Keratinocyte (primary cell): ENCODE measurements around the gene USF3. TPM values are rescaled to one million over a fixed set of nuclear protein-coding genes. Genes with fewer than 3 reads are reported as not detected.

Experiments used
- DNase-seq: peaks from one replicate; pipeline ENCODE4 v3.0.0-alpha.2; 2011; ENCODE audit warnings: low read depth, missing footprints, low spot score
- FAIRE-seq: peaks from 2 replicates; lab custom pipeline; 2011; peaks lifted over from hg19 to GRCh38; lab: Jason Lieb, UNC
- H2AFZ ChIP-seq: 2 replicates; pipeline ENCODE4 v1.6.0; 2012; ENCODE audit warnings: low read length, control low read depth, inconsistent platforms; ENCODE audit not compliant: control insufficient read depth
- H3K27ac ChIP-seq: 2 replicates; pipeline ENCODE4 v1.5.1; 2011; ENCODE audit warnings: low read length; ENCODE audit not compliant: control insufficient read depth, insufficient read depth
- H3K27me3 ChIP-seq: 3 replicates; pipeline ENCODE4 v1.6.0; 2011; ENCODE audit warnings: low read length; ENCODE audit not compliant: control insufficient read depth, insufficient read depth; ENCODE audit errors: extremely low read depth
- H3K36me3 ChIP-seq, 2 experiments: 2 replicates in 1 of 2; 3 replicates in 1 of 2; pipeline ENCODE4 v1.5.1; 2011; ENCODE audit warnings: low read length in 2 of 2, mild to moderate bottlenecking in 1 of 2; ENCODE audit not compliant: control insufficient read depth in 2 of 2, insufficient read depth in 2 of 2; ENCODE audit errors: extremely low read depth in 1 of 2
- H3K4me1 ChIP-seq: 3 replicates; pipeline ENCODE4 v1.5.1; 2011; ENCODE audit warnings: low read length; ENCODE audit not compliant: control insufficient read depth, insufficient read depth; ENCODE audit errors: extremely low read depth
- H3K4me2 ChIP-seq: 3 replicates; pipeline ENCODE4 v1.6.0; 2011; ENCODE audit warnings: low read depth, low read length; ENCODE audit not compliant: control insufficient read depth, insufficient read depth; ENCODE audit errors: extremely low read depth
- H3K4me3 ChIP-seq, 3 experiments: fragments of 200-600 bp in 1 of 3; sonication (generic) in 1 of 3; 2 replicates in 2 of 3; 3 replicates in 1 of 3; pipeline ENCODE4 v1.5.1; 2011 to 2016; ENCODE audit warnings: low read length in 3 of 3, mild to moderate bottlenecking in 3 of 3, control low read depth in 2 of 3, inconsistent platforms in 1 of 3, low read depth in 1 of 3, mixed read lengths in 1 of 3, mixed run types in 1 of 3, moderate library complexity in 1 of 3; ENCODE audit not compliant: control insufficient read depth in 2 of 3, insufficient read depth in 2 of 3; ENCODE audit errors: extremely low read depth in 1 of 3
- H3K79me2 ChIP-seq: 2 replicates; pipeline ENCODE4 v1.6.0; 2012; ENCODE audit warnings: low read length; ENCODE audit not compliant: control insufficient read depth, insufficient read depth
- H3K9ac ChIP-seq: 3 replicates; pipeline ENCODE4 v1.6.0; 2011; ENCODE audit warnings: low read length; ENCODE audit not compliant: control insufficient read depth, insufficient read depth; ENCODE audit errors: extremely low read depth
- H3K9me1 ChIP-seq: 3 replicates; pipeline ENCODE4 v1.6.0; 2011; ENCODE audit warnings: low read length; ENCODE audit not compliant: control insufficient read depth, insufficient read depth; ENCODE audit errors: extremely low read depth
- H3K9me3 ChIP-seq: 2 replicates; pipeline ENCODE4 v1.5.1; 2012; ENCODE audit warnings: low read depth, low read length; ENCODE audit not compliant: control insufficient read depth
- H4K20me1 ChIP-seq: 3 replicates; pipeline ENCODE4 v1.6.0; 2011; ENCODE audit warnings: low read length; ENCODE audit not compliant: control insufficient read depth, insufficient read depth; ENCODE audit errors: extremely low read depth
- CTCF ChIP-seq, 3 experiments: IDR thresholded peaks in 1 of 3; conservative IDR thresholded peaks in 1 of 3; optimal IDR thresholded peaks in 1 of 3; 2 replicates in 2 of 3; 3 replicates in 1 of 3; pipeline versions ENCODE3 to v1.5.1; 2011; ENCODE audit warnings: low read length in 3 of 3, mild to moderate bottlenecking in 3 of 3, moderate library complexity in 2 of 3, control low read depth in 1 of 3, inconsistent platforms in 1 of 3; ENCODE audit not compliant: insufficient read depth in 2 of 3; ENCODE audit errors: extremely low read depth in 1 of 3
- EZH2 ChIP-seq: IDR thresholded peaks from one replicate; pipeline ENCODE4 v1.6.1; 2012; ENCODE audit warnings: inconsistent platforms, mild to moderate bottlenecking, low read length, moderate library complexity
- dilution Hi-C: fragments of 300-500 bp; cut with MboI; formaldehyde crosslinking; loops from one replicate; pipeline ENCODE4 v1.7.0; 2020; ENCODE audit warnings: low sequenced_read_pairs; ENCODE audit not compliant: extremely low pct_ligation_motif_present
- polyA plus RNA-seq, 5 experiments: library from polyadenylated mRNA; depleted of rRNA in 3 of 5; stranded (reverse) in 3 of 5; stranded (forward) in 1 of 5; unstranded in 1 of 5; fragments of >200 nt; gene quantifications; 1 replicate in 1 of 5; 2 replicates in 3 of 5; 3 replicates in 1 of 5; pipeline versions ENCODE4 v1.2.1 to v1.2.3, GENCODE V29; 2011 to 2012; ENCODE audit warnings: missing spikeins in 2 of 5, low read depth in 1 of 5, low replicate concordance in 1 of 5

The USF3 gene
- polyA plus RNA-seq, 1 donor (not counting 4 experiments of a cell fraction or from before 2014, with no cell fraction given): 8.8 TPM

DNA sequence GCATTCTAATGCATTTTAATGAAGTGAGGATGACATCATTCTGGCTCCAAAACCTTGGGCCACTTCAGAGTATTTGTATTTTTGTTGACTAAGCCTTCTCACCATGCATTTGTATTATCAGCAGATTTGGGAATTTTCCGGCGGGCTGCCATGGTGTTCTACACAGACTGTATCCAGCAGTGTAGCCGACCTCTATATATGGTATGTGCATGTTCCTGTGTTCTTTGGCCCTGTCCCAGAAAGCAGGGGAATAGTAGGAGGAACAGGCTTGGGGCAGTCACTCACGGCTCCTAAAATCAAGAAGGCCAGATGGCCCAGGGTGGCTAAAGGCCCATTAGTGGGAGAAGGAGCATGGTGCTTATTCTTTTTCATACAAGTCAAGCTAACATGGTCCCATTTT is 80.5 kb downstream of the USF3 start:
- Histone ChIP-seq H3K27me3 (no peaks in the 10 kb centered on the region), H3K9me1 (no peaks in the 10 kb centered on the region), H3K4me3 (no peak overlapping the region), H3K9ac (no peak overlapping the region), H3K36me3 (no peaks in the 10 kb centered on the region), H3K9me3 (no peaks in the 10 kb centered on the region), H3K4me2 (no peak overlapping the region), H4K20me1 (no peaks in the 10 kb centered on the region), H3K27ac (no peak overlapping the region), H3K79me2 (no peaks in the 10 kb centered on the region), H2AFZ (no peak overlapping the region), H3K4me1 (no peaks in the 10 kb centered on the region)
- dilution Hi-C loops: loop anchor here (25.0 kb wide), 1 partner anchor 129 kb away; no protein-coding TSS in a partner anchor
- TF ChIP-seq CTCF (optimal IDR thresholded peaks at IDR 0.05 in 1 of 3, IDR thresholded peaks at IDR 0.05 in 1 of 3, conservative IDR thresholded peaks at IDR 0.05 in 1 of 3; ENCODE audit: extremely low read depth in 1 of 3, insufficient read depth in 2 of 3, low read length in 3 of 3) (no peak), EZH2 (no peak)
- FAIRE-seq (no peak), DNase-seq (no peak)

DNA sequence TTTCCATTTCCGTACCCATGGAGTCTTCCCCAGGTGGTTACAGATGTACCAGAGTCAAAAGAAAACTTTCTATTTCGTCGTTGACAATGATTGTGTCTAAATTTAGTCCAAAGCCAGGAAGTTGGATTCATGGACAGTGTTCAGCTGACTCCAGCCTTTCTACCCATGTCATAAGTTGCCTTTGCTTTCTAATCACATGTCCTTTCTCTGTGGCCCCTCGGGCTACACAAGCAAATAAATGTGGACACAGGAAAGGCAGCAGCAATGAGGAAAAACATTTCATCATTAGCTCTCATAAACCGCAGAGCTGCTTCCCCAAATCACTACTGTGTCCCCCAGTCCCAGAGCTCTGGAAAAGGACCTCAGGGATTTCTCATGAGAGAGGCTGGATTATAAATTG is 82.0 kb downstream of the USF3 start:
- no peaks in the 10 kb centered on the region for H3K36me3 ChIP-seq
- no peaks in the 10 kb centered on the region for H3K4me1 ChIP-seq
- H3K79me2 ChIP-seq: no peaks in the 10 kb centered on the region
- no peak overlapping the region for H3K4me3 ChIP-seq
- no peak overlapping the region for H3K9ac ChIP-seq
- no peaks in the 10 kb centered on the region for H3K9me1 ChIP-seq
- H3K9me3 ChIP-seq: no peaks in the 10 kb centered on the region
- H2AFZ ChIP-seq: no peak overlapping the region
- H3K27ac ChIP-seq: no peak overlapping the region
- no peak for DNase-seq
- dilution Hi-C loops: loop anchor here (25.0 kb wide), 1 partner anchor 127 kb away; no protein-coding TSS in a partner anchor
- H3K27me3 ChIP-seq: no peaks in the 10 kb centered on the region
- no peak for TF ChIP-seq CTCF (optimal IDR thresholded peaks at IDR 0.05 in 1 of 3, IDR thresholded peaks at IDR 0.05 in 1 of 3, conservative IDR thresholded peaks at IDR 0.05 in 1 of 3; ENCODE audit: extremely low read depth in 1 of 3, insufficient read depth in 2 of 3, low read length in 3 of 3)
- TF ChIP-seq EZH2: no peak
- no peak for FAIRE-seq
- no peaks in the 10 kb centered on the region for H4K20me1 ChIP-seq
- H3K4me2 ChIP-seq: no peak overlapping the region
